HG03342 (cell line): ENCODE results near the gene STARD3.

ENCODE experiments used
- ATAC-seq: cut with Tn5 transposase; IDR thresholded peaks from one replicate; pipeline ENCODE4 v1.9.1; 2021; ENCODE audit warnings: mild to moderate bottlenecking, moderate library complexity; ENCODE audit not compliant: unreplicated experiment

STARD3 gene

DNA sequence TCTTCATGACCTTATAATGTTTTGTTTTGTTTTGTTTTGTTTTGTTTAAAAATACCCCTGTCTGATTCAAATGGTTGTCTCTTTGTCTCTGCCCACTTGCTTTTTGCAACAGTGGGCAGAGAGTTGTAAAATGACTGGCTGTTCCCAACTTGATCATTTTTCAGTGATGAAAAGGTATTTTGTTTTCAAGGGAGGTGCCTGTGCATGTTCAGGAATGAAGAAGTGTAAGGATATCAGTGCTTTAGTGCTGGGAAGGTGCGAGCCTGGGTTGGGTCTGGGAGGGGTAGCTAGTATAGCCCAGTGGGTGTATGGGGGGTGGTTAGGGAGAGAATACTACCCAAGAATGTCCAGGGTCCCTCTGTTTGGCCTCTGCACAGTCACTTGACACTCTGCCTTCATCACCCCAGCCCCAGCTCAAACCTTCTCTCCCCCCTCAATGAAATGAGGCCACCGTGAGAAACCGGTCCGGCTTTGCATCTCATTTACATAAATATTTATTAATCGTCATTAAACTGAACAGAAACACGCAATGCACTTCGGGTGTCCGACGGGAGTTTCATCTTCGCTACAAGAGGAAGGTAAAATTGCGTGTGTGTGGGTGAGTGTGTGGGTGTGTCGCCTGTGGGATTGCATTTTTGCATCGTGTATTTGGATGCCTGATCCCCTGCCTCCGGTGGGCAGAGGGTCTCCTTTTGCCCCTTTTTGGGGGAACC lies 33.5 kb upstream of the STARD3 start:
- no peak for ATAC-seq

GRCh38 chr17:39604911-39605491 lies 31.9 kb upstream of the STARD3 start:
- ATAC-seq = no peak

DNA sequence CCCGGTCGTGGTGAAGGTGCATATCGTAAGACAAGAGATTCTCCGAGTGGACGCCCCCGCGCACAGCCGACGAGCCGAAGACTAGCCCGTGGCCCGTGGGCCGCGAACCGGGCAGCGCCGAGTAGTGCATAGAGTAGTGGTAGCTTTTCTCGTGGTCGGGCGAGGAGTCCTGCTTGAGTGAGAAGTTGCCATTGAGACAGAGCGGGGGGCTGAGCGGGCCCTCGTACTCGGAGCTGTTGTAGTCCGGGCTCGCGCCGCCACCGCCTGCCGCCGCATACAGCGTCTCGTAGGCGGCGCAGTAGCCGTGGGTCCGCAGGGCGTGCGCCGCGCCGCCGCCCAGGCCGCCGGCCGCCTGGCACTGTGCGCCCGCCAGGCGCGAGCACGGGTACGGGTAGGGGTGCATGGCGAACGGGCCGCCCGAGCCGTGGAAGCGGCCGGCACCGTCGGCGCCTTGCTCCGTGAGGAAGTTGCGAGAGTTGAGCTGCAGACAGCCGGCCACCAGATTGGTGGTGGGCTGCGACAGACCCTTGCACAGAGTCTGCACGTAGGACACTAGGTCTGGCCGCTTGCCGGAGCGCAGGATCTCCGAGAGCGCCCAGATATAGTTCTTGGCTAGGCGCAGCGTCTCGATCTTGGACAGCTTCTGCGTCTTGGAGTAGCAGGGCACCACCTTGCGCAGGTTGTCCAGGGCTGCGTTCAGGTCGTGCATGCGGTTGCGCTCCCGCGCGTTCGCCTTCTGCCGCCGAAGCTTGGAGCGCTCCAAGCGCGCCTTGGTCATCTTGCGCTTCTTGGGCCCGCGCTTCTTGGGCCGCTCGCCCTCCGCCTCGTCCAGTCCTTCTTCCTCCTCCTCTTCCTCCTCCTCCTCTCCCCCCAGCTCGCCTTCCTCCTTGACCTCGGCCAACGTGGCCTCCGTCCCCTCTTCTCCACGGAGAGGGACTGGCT lies 31.2 kb upstream of the STARD3 start:
- no peak for ATAC-seq

- ATAC-seq = no peak
Observed at GRCh38 chr17:39606434-39607056, 30.4 kb upstream of the STARD3 start.

GRCh38 chr17:39607057-39607850 lies 29.7 kb upstream of the STARD3 start:
- ATAC-seq = no peak

DNA sequence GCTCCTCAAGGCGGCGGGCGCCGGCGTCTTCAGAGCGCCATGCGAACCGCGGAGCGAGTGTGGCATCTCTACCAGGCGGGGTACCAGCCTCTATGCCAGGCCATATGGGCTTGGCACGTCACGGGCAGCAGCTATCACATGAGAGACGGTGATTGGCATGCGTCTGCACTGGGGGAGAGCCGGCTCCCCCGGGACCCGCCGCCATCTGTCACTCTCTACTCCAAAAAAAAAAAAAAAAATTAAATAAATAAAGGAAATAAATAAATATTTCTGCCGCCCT lies 29.2 kb upstream of the STARD3 start, which contains the start of gene NEUROD2:
NEUROD2 (minus strand) TSS at position 70 of the 280 bp plus-strand sequence. CDS start 1,321 bp downstream, outside the sequence.
- ATAC-seq = no peak

GRCh38 chr17:39608142-39608981 lies 28.6 kb upstream of the STARD3 start:
- ATAC-seq = no peak

DNA sequence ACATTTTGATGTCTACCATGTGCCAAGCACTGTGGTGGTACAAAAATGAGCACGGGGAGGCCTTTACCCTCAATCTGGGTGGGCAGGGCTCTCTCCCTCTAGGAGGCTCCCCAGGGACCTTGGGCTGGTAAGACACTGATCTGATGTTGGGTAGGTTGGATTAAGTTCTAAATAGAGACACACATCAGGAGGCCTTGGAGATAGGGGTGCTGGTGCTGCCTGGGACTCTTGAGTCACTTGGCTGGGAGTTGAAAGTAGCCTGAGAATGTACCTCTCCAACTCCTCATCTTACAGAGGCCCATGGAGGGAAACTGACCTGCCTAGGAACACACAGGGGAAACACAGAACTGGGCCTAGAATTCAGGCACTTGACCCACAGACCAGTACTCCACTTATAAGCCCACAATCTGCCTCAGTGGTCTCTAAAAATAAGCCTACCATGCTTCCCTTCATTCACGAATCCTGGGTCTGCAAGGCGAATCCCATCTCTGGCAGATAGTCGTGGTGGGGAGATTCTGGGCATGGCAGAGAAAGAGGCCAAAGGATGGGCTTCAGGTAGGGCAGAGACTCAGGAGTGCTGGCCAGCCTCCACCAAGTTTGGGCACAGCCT lies 27.4 kb upstream of the STARD3 start:
- ATAC-seq = no peak

GRCh38 chr17:39611401-39612112 lies 25.4 kb upstream of the STARD3 start:
- no peak for ATAC-seq

DNA sequence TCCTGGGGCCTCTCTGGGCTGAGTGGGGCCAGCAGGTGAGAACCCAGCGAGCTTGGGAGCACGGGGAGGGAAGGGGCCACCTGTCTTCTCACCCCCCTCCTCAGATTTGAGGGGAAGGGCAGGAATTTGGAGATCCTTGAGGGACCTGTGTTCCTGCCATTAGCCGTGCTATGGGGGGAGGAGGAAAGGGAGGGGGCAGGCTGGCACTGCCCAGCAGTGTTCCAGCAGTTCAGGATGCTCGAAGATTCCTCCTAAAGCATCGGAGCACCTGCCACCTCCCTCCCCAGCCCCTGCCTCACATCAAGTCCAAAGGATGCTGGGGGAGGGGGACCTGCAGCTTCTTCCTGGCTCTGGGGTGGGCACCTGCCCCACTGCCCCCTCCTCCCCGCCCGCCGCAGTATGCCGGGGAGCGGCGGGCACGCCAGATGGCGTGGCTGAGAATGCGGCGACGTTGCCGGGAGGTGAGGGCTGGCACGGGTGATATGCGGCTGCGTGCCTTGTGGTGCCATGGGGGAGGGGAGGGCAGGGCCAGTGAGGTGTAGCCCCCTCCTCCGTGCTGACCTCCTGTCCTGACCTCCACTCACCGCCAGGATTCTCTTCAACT lies 24.6 kb upstream of the STARD3 start:
- no peak for ATAC-seq

GRCh38 chr17:39612935-39613464 lies 23.9 kb upstream of the STARD3 start:
- no peak for ATAC-seq

DNA sequence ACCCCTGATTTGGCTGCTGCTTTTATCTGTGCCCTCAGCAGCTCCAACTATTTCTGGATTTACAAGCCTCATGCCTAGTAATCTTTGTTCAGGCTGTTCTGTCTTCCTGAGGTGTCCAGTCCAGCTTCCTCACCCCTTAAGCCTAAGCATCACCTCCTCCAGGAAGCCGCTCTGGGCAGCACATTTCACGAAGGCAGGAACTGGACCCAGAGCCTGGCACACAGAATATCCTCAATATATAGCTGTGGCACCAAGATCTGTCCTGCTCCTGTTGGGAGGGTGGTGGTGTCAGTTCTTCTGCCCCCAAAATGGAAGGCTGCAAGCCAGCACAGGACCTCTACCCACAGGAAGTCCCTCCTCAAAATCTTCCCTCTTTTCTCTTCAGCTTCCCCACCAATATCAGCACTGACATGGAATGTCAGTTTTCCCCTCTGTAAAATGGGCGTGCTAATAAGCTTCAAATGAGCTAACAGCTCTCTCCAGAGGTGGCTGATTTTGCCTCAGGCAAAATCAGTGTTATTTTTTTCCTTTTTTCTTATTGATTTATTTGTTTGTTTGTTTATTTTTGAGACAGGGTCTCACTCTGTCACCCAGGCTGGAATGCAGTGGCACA lies 22.3 kb upstream of the STARD3 start:
- ATAC-seq = no peak

- no peak for ATAC-seq
Observed at GRCh38 chr17:39615434-39615833, 21.5 kb upstream of the STARD3 start.

GRCh38 chr17:39617100-39617445 lies 19.9 kb upstream of the STARD3 start:
- no peak for ATAC-seq

DNA sequence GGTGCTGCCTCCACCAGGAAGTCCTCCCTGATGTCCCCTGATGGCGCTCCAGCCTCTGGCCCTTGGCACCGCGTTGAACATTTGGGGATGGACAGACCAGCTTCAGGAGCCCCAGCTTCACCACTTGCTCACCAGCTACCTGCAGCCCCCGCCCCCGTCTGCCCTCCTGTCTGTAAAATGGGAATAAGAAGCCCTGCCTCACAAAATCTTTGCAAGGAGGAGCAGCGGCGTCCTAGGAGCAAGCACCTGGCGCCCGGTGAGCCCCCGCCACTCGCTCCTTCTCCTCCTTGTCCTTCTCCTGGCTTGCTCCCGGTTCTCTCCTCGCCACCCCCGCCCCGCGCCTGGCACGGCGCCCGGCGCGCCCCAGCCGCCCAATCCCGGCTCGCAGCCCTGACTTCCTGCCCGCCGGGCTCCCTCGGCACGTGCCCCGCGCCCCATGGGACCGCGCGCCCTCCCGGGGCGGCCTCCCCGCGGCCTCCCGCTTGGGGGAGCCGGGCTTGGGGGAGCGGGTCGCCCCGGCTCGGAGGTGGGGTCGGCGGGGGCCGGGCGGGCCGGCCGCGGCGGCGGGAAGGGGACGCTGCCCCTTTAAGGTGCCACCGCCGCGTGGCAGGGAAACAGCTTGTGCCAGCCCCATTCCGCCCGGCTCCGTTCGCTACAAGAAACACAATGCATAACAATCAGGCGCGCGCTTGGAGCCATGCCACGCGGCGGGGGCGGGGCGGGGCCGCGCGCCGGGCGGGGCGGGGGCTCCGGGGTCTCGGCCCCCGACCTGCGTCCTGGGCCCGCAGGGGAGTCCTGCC lies 19.3 kb upstream of the STARD3 start:
- ATAC-seq = no peak

GRCh38 chr17:39618246-39618913 lies 18.6 kb upstream of the STARD3 start:
- ATAC-seq = no peak
